ENCODE measurements around the gene EIF4ENIF1.
"Not testable (repeated sequence)": the region's sequence is repeated elsewhere in the genome, so short reads cannot be mapped to it uniquely, and the experiment has no call there.

Gene EIF4ENIF1

DNA sequence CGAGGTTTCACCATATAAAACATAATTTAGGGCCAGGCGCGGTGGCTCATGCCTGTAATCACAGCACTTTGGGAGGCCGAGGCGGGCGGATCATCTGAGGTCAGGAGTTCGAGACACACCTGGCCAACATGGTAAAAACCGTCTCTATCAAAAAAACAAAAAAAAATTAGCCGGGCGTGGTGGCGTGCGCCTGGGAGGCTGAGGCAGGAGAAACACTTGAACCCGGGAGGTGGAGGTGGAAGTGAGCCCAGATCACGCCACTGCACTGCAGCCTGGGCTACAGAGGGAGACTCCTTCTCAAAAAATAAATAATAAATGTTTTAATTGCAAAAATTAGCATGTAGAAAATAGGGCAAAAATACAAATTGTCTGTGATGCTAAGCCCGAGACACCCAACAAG lies 5.7 kb upstream of the EIF4ENIF1 start:
- in situ Hi-C loops (cut with HindIII; ENCODE audit: low sequenced_read_pairs), result no loop called here

DNA sequence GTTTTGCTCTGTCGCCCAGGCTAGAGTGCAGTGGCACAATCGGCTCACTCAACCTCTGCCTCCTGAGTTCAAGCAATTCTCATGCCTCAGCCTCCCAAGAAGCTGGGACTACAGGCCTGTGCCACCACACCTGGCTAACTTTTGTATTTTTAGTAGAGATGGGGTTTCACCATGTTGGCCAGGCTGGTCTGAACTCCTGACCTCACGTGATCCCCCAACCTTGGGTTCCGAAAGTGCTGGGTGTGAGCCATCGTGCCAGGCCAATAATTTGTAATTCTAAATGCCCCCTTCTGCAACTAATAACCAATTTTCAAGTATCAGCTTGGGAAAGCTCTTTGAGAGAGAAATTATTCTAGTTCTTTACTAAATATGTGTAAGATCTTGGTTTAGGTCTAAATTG lies 3.7 kb upstream of the EIF4ENIF1 start:
- in situ Hi-C loops (cut with HindIII; ENCODE audit: low sequenced_read_pairs), result not testable (repeated sequence)

DNA sequence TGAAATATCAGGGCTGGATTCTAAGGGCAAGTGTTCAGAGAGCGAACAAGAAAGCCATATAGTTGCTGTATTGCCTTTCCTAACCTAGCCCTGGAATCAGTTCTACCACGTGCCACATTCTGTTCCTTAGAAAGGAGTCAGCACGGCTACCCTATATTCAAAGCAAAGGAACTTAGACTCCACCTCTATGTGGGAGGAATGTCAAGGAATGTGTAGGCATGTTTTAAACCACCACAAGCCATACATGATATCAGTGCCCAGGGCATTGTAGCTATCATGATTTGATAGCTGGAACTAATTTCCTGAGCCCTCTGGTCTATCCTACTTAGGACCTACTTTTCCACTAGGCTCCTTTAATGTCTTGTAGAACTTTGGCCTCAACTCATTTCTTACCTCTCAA lies 2.5 kb upstream of the EIF4ENIF1 start:
- in situ Hi-C loops (cut with HindIII; ENCODE audit: low sequenced_read_pairs), result no loop called here

DNA sequence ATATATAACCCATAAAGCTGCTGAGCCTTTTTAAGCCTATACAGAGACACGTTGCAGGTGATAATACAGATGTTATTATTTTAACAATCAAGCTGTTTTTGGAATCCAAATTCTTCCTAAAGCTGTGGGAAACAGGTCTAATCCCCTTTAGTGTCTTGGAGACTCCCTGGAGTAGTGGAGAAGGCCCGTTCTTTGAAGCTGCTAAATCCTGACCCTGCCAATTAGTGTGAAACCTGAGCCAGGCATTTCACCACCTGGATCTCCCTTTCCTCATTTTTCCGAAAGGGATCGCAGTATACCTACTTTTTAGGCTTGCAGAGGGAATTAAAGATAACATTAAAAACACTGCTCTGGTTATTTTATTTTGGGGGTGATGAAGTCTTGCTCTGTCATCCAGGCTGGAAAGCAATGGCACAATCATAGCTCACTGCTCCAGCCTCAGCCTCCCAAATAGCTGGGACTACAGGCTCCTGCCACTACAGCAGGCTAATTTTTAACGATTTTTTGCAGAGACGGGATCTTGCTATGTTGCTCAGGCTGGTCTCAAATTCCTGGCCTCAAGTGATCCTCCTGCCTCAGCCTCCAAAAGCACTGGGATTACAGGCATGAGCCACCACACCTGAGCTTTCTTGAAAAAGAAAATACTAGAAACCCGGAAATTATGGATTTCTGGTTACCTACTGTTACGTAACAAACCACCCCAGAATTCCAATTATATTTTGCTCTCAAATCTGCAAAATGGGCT lies 1.7 kb upstream of the EIF4ENIF1 start:
- in situ Hi-C loops (cut with HindIII; ENCODE audit: low sequenced_read_pairs), result no loop called here

DNA sequence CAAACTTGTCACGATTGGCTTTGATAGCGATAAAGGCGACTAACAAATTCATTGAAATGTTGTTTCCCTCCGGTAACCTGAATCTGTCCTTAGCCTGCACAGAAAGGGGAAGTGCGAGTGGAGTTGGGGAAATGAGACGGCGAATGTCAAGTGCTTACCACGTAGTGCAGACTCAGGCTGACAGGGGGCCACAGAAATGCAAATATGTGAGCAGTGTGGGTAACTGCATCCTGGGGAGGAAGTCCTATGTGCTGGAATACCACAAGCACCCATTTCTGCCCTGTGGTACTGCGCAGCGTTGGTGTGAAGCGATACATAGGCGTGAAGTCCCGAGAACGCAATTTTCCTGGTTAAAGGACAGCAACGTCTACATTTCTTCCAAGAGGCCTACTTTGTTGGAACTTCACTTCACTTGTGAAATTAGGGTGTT lies 869 bp upstream of the EIF4ENIF1 start:
- in situ Hi-C loops (cut with HindIII; ENCODE audit: low sequenced_read_pairs), result no loop called here

DNA sequence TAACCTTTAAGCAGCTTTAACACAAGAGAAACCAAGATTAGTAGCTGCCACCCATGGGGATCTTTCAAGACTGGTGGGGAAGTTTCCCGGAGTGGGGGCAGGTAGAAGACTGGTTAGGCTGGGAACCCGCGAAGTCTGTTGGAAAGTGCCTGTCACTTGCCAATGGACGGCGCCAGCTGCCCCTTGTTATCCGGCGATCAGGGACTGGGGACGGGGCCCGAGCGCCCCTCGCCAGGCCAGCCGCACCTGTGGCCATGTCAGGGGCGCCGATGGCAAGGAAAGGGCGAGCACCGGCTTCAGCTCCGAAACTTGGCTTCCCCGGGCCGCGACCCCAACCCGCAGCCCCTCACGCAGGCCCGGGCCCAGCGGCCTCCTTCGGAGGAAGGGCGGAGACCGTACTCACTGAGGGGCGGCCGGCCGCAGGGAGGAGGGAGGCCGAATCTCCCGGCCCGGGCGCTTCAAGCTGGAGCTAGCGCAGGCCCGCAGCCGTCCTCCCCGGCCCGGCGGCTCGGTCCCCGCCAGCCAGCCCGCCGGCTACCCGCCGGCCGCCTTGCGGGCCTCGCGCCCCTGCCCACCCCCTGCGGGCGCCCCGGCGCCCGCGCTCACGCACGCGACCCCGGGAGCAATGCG lies 539 bp downstream of the EIF4ENIF1 start:
- in situ Hi-C loops (cut with HindIII; ENCODE audit: low sequenced_read_pairs), result no loop called here

DNA sequence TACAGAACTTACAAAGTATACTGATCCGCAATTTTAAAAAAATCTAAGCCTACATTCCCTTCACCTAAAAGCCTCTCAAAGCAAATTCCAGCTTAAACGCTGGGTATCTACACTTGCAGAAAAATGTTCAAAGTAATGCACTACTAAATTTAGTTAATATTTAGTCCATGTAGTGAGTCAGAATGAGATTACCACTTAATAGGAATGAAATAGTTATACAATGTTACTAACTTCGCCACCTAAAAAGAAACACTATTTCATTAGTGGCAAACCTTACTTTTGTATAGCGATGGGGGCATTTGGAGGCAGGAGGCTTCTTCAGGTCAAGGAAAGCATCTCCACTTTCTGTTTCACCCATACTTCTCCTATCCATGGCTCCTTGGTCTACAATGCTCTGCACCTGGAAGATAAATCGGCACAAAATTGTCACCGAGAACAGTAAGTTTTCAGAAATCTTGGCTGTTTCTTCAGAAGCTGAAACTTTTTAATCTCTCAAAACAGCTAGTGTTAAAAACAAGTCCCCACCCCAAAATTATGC lies 1.2 kb downstream of the EIF4ENIF1 start:
- in situ Hi-C loops (cut with HindIII; ENCODE audit: low sequenced_read_pairs), result no loop called here

DNA sequence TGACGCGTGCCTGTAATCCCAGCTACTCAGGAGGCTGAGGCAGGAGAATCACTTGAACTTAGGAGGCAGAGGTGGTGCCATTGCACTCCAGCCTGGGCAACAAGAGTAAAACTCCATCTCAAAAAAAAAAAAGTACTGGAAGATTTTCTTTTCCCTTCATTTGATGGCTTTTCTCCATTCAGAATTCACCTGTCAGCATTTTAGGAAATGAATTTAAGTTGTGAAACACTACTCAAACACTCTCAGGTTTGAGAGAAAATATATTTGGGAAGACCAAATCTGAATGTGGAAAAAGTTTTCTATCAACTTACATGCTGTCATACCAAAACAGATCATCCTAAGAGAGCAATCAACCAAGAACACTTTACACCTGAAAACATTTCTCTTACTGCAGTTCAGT lies 2.7 kb downstream of the EIF4ENIF1 start:
- in situ Hi-C loops (cut with HindIII; ENCODE audit: low sequenced_read_pairs), result no loop called here

DNA sequence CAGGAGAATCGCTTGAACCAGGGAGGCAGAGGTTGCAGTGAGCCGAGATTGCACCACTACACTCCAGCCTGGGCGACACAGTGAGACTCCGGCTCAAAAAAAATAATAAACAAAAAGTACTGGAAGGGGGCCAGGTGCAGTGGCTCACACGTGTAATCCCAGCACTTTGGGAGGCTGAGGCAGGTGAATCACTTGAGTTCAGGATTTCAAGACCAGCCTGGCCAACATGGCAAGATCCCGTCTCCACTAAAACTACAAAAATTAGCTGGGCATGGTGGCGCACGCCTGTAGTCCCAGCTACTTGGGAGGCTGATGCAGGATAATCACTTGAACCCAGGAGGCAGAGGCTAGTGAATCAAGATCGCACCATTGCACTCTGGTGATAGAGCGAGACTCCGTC lies 3.3 kb downstream of the EIF4ENIF1 start:
- in situ Hi-C loops (cut with HindIII; ENCODE audit: low sequenced_read_pairs), result not testable (repeated sequence)

DNA sequence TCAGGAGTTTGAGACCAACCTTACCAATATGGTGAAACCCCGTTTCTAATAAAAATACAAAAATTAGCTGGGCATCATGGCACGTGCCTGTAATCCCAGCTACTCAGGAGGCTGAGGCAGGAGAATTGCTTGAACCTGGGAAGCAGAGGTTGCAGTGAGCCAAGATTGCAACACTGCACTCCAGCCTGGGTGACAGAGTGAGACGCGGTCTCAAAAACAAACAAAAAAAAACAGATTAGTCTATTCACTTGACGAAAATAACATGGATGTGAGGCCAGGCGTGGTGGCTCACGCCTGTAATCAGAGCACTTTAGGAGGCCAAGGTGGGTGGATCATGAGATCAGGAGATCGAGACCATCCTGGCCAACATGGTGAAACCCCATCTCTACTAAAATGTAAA lies 7.2 kb downstream of the EIF4ENIF1 start:
- in situ Hi-C loops (cut with HindIII; ENCODE audit: low sequenced_read_pairs), result not testable (repeated sequence)

DNA sequence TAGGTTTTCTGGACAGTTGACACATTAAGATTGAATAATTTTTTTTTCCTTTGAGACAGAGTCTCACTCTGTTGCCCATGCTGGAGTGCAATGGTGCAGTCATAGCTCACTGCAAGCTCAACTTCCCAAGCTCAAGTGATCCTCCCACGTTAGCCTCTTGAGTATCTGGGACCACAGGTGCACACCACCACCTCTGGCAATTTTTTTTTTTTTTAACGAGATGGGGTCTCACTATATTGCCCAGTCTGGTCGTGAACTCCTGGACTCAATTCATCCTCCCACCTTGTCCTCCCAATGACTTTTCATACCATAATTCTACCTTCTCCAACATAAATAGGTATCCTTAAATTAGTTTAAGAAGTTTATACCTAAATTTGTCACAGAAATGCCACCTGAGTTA lies 8.5 kb downstream of the EIF4ENIF1 start:
- in situ Hi-C loops (cut with HindIII; ENCODE audit: low sequenced_read_pairs), result no loop called here

DNA sequence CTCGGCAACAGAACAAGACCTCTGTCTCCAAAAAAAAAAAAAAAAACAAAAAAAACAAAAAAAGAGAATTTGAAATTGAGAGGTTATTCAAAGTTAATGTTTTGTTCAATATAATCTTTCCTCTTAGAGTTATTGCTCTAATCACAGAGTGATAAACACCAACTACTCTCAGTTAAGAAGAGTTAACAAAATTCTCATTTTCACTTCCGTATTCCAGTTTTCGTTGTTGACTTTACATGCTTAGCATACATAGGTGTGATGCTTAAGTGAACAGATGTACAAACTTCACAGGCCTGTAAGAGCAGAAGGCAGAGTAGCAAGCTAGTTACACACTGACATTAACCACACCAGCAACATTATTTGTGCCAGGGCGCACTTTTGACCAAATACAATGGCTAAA lies 12.3 kb downstream of the EIF4ENIF1 start:
- in situ Hi-C loops (cut with HindIII; ENCODE audit: low sequenced_read_pairs), result no loop called here

DNA sequence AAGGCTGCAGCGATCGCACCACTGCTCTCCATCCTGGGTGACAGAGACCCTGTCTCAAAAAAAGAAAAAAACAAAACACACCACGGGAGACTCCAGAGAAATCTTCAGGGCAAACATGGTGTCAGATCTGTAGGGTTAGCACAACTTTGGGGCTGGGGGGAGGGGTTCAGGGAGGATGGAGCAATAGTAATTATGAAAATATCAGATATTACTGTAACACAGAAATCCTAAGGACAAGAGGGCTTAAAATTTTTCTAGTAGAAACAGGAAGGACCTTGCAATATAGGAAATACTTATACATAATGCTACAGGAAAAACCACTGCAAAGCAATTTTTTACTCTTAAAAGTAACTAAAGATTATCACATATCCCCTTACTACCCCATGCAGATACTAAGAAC lies 13.8 kb downstream of the EIF4ENIF1 start:
- in situ Hi-C loops (cut with HindIII; ENCODE audit: low sequenced_read_pairs), result no loop called here

DNA sequence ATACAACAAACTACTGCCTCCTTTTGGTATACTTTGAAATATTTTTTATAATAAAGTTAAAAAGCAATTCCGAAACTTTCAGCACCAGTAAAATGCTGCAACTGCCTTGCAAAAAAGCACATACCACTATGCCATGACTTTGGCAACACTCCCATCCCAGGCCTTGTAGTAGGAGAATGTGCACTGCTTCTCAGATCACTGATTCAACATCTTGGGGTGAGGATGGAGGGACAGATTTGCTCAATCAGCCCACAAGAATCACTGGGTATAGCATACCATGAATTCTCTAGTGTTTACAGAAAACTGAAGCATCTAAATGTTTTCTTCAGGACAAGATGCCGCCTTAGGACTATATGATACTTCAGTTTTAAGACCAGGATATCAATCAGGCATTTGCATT lies 14.9 kb downstream of the EIF4ENIF1 start:
- in situ Hi-C loops (cut with HindIII; ENCODE audit: low sequenced_read_pairs), result no loop called here

DNA sequence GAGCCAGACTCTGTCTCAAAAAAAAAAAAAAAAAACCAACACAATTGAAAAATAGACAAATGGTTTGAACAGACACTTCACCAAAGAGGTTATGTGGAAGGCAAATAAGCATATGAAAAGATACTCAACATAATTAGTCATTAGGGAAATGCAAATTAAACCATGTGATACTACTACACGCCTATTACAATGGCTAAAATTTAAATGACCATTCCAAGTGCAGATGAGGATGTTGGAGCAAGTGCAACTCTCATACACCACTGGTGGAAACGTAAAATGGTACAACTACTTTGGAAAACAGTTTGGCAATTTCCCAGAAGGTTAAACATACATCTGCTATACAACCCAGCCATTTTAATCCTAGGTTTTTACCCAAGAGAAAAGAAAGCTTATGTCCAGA lies 24.3 kb downstream of the EIF4ENIF1 start:
- in situ Hi-C loops (cut with HindIII; ENCODE audit: low sequenced_read_pairs), result no loop called here

DNA sequence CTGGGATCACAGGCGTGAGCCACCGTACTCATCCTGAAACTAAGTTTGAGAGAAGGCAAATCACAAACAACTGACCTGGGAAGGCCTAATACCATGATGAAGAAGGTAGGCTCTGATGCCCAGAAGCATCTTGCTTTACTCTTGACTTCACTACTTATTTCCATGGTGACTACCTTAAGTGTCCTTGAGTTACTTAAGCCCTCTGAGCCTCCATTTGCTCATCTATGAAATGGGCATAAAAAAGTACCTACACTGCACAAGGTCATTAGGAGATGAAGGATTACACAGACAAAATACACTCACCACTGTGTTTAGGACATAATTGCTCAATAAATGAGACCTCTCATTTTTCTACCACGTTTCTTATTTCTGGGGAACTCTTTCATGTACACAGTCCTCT lies 27.9 kb downstream of the EIF4ENIF1 start:
- in situ Hi-C loops (cut with HindIII; ENCODE audit: low sequenced_read_pairs), result no loop called here

DNA sequence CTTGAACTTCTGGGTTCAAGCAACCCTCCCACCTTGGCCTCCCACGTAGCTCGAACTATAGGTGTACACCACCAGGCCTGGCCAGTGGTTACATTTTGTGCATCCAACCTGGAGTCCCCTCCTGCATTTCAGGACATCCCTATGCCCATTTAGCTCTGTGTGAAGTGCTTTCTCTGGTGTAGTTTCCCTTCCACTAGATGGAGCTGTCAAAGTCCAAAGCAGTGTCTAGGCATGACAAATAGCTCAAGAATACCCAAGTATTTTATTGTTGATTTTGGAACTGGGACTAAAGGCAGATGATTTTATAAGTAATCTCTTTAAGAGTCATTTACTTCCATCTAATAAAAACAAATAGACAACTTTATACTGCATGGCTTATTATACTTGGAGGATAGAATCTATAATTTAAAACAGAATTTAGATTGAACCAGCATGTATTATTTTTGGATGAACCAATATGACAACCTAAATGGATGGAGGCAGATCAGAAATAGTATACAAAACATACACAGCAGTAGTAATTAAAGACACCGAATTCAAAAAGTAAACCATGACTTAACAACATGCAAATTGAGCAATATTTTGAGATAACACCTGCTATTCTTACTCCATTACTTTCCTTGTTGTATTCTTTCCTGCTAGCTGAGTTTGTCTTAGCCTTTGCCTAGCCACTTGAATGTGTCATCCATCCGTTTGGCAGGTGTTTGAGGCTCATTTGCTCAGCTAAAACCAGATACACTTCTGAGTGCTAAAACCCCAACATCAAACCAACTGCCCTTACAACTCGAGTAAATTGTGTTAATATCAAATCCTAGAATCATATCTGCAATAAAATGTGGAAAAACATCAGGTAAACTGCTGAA lies 37.7 kb downstream of the EIF4ENIF1 start:
- in situ Hi-C loops (cut with HindIII; ENCODE audit: low sequenced_read_pairs), result no loop called here

DNA sequence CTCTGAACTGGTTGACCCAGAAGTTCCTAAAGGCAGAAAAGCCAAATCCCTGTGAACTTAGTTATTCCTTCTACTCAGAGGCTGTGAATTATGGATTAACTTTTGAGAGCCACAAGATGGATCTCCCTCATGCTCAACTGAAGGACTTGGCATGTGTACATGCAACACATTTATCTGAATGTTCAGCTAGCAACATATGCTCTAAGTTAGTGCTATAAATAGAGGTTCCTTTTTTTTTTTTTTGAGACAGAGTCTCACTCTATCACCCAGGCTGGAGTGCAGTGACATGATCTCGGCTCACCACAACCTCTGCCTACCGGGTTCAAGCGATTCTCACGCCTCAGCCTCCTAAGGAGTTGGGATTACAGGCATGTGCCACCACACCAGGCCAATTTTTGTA lies 40.1 kb downstream of the EIF4ENIF1 start:
- in situ Hi-C loops (cut with HindIII; ENCODE audit: low sequenced_read_pairs), result no loop called here

DNA sequence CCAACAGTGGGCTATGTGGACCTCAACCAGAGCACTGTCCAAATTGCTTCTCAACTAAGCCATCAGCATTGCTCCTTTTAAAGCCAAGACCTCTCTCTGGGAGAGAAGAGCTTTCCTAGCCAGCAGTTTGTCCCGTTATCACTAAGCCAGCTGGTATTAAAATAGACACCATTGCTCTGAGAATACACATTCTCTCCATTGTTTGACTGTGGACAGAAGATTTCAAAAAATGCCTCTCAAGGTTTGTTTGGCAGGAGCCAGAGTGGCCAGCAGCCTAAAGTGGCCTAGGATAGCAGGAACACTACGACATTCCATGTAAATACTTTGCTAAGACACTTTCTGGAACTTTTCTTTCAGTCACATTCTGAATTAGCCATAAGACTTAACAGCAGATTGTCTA lies 41.3 kb downstream of the EIF4ENIF1 start:
- in situ Hi-C loops (cut with HindIII; ENCODE audit: low sequenced_read_pairs), result no loop called here

DNA sequence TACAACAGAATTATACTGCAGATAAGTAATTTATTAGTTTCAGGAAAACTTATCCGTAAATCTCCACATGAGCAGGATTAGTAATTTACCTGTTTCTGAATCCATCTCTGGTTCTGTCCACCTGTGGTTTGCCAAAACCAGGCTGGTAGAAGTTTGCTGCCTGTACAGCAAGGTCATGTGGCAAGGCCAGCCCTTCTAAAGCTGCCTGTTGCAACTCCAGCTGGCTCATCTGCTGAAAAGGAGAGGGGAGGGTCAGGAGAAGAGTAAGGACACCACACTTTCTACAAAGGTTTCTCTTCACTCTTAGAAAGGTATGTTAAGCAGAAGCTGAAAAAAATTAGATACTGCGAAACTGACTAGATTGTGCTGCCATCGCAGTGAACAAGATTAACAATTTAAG lies 42.3 kb downstream of the EIF4ENIF1 start:
- in situ Hi-C loops (cut with HindIII; ENCODE audit: low sequenced_read_pairs), result no loop called here

DNA sequence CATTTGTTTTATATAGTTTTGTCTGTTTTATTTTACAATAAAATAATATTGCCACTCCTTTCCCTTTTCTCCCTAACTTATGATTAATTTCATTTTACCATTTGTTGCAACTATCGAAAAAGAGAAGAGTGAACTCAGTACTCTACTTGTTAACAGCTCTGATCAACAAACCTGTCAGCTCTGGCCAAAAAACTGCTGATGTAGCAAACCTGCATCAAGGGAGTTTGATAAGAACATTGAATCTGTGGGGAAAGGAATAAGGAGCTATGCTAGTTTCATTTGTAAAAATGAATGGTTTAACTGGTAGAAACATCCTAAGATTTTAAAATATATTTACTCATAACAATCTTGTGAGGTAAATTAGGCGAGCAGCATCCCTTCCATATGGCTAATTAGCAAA lies 42.9 kb downstream of the EIF4ENIF1 start:
- in situ Hi-C loops (cut with HindIII; ENCODE audit: low sequenced_read_pairs), result no loop called here

DNA sequence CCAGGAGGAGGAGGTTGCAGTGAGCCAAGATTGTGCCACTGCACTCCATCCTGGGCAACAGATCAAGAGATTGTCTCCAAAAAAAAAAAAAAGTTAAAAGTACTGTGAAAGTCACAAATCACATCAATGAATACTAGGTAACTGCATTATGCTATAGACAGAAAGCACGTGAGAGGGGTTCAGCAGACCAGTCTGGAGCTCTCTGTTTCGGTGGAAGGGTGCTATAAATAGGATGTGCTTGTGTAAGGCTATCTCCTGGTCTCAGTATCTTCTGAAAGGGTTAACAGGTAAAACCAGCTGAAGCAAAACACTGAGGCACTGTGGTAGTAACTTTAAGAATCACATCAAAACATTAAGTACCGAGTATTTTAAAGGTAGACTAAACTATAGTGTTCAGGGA lies 43.4 kb downstream of the EIF4ENIF1 start:
- in situ Hi-C loops (cut with HindIII; ENCODE audit: low sequenced_read_pairs), result no loop called here

Data from endothelial cell of hepatic sinusoid (primary cell).